PC-9 (cell line): ENCODE results near the gene MUSK. TPM values are rescaled to one million over a fixed set of nuclear protein-coding genes. Genes with fewer than 3 reads are reported as not detected.

Experiments
- BruUV-seq: library from RNA; stranded (reverse); fragments of 400-500 nt; replicated peaks from 2 replicates; lab custom pipeline; 2021; lab: Mats Ljungman, UMichigan
- CTCF ChIA-PET: fragments of 300-600 bp; sonication (Branson Sonifier 250); formaldehyde crosslinking; loops from one replicate; lab custom pipeline; 2022; ENCODE audit warnings: antibody characterized with exemption; lab: Charles Lee
- POLR2A ChIA-PET: fragments of 300-600 bp; sonication (Branson Sonifier 250); formaldehyde crosslinking; loops from one replicate; lab custom pipeline; 2022; ENCODE audit warnings: antibody characterized with exemption; ENCODE audit not compliant: unreplicated experiment; lab: Charles Lee
- DNase-seq, 2 experiments: peaks; one replicate each; pipeline versions ENCODE4 v3.0.0 to v3.0.0-alpha.2; 2015 to 2022; ENCODE audit warnings: mixed read lengths in 1 of 2
- H2AFZ ChIP-seq: fragments of 200-600 bp; sonication (generic); 2 replicates; pipeline ENCODE4 v1.8.1; 2017; ENCODE audit warnings: antibody characterized with exemption
- H3F3A ChIP-seq: fragments of 200-600 bp; sonication (generic); 2 replicates; pipeline ENCODE4 v1.8.1; 2017; ENCODE audit warnings: antibody characterized with exemption, mild to moderate bottlenecking, low read depth; ENCODE audit not compliant: insufficient read depth
- H3K27ac ChIP-seq: fragments of 200-600 bp; sonication (generic); 2 replicates; pipeline ENCODE4 v1.6.1; 2016; ENCODE audit warnings: mixed run types
- H3K27me3 ChIP-seq: fragments of 200-600 bp; sonication (generic); 2 replicates; pipeline ENCODE4 v1.6.1; 2016; ENCODE audit warnings: low read depth, mixed run types; ENCODE audit not compliant: insufficient read depth
- H3K36me3 ChIP-seq: fragments of 200-600 bp; sonication (generic); 2 replicates; pipeline ENCODE4 v1.6.1; 2016; ENCODE audit warnings: low read depth, mixed run types
- H3K4me1 ChIP-seq: fragments of 200-600 bp; sonication (generic); replicated peaks from 2 replicates; pipeline ENCODE4 v1.6.1; 2016; ENCODE audit warnings: mixed run types; ENCODE audit not compliant: insufficient read depth
- H3K4me2 ChIP-seq: fragments of 200-600 bp; sonication (generic); 2 replicates; pipeline ENCODE4 v1.6.1; 2017; ENCODE audit warnings: mixed run types
- H3K4me3 ChIP-seq: fragments of 200-600 bp; sonication (generic); 2 replicates; pipeline ENCODE4 v1.6.1; 2016; ENCODE audit warnings: mixed run types
- H3K79me2 ChIP-seq: fragments of 200-600 bp; sonication (generic); 2 replicates; pipeline ENCODE4 v1.6.1; 2017; ENCODE audit warnings: low read depth, mixed run types
- H3K9me2 ChIP-seq: fragments of 200-600 bp; sonication (generic); 2 replicates; pipeline ENCODE4 v1.8.1; 2017; ENCODE audit warnings: mild to moderate bottlenecking; ENCODE audit not compliant: insufficient read depth
- H3K9me3 ChIP-seq: fragments of 200-600 bp; sonication (generic); 2 replicates; pipeline ENCODE4 v1.8.1; 2016; ENCODE audit warnings: low read depth; ENCODE audit not compliant: insufficient read depth
- H4K20me1 ChIP-seq: fragments of 200-600 bp; sonication (generic); 2 replicates; pipeline ENCODE4 v1.8.1; 2017; ENCODE audit not compliant: insufficient read depth
- CTCF ChIP-seq: fragments of 200-600 bp; sonication (generic); conservative IDR thresholded peaks from 2 replicates; pipeline ENCODE4 v1.6.1; 2017; ENCODE audit warnings: mixed run types, antibody characterized with exemption, mild to moderate bottlenecking, moderate library complexity
- EZH2 ChIP-seq: fragments of 200-600 bp; sonication (generic); IDR thresholded peaks from 2 replicates; pipeline ENCODE4 v1.8.0; 2017; ENCODE audit warnings: antibody characterized with exemption, low read depth
- intact Hi-C: fragments of 100-400 bp; cut with micrococcal nuclease; formaldehyde crosslinking; loops from one replicate; pipeline ENCODE4 v1.10.0; 2022; ENCODE audit not compliant: unreplicated experiment
- total RNA-seq: library from RNA; stranded (reverse); gene quantifications from 2 replicates; pipeline ENCODE4 v1.2.3, GENCODE V29; 2021

Gene MUSK
- total RNA-seq, 1 experiment from 2014 or later: not detected

GRCh38 chr9:110810262-110810976, 141.8 kb downstream of the MUSK start:
- no peak overlapping the region for H3K4me3 ChIP-seq
- peaks cover 14% of the 10 kb centered on the region; the same call in 1 of the 2 replicates for H3K9me3 ChIP-seq
- H2AFZ ChIP-seq: no peak overlapping the region
- no peak overlapping the region for H3K27ac ChIP-seq
- no peaks in the 10 kb centered on the region for H3K27me3 ChIP-seq
- TF ChIP-seq CTCF: no peak
- no peak for TF ChIP-seq EZH2
- H3K9me2 ChIP-seq: no peaks in the 10 kb centered on the region
- CTCF ChIA-PET: interaction anchor here (0.6 kb wide), 1 partner anchor 94 kb away, joined by 9 read pairs; no protein-coding TSS in a partner anchor
- no peak overlapping the region for H3K4me2 ChIP-seq
- H3F3A ChIP-seq: peaks cover 15% of the 10 kb centered on the region; the same call in 1 of the 2 replicates
- H4K20me1 ChIP-seq: no peaks in the 10 kb centered on the region
- H3K36me3 ChIP-seq: no peaks in the 10 kb centered on the region; the same call in 1 of the 2 replicates
- POLR2A ChIA-PET: no interaction called here
- H3K4me1 ChIP-seq: peaks cover 9% of the 10 kb centered on the region; the same call in 1 of the 2 replicates
- DNase-seq: no peak
- BruUV-seq: no TSS peak
- intact Hi-C loops: no loop called here
- H3K79me2 ChIP-seq: no peaks in the 10 kb centered on the region

GRCh38 chr9:110812886-110813285, 144.3 kb downstream of the MUSK start:
- TF ChIP-seq EZH2 (no peak), CTCF (no peak)

GRCh38 chr9:110814159-110814558, 145.6 kb downstream of the MUSK start:
- no peaks in the 10 kb centered on the region for H4K20me1 ChIP-seq
- no peak overlapping the region for H3K4me2 ChIP-seq
- peak; percentile 41 to 55 for DNase-seq
- H3K4me3 ChIP-seq: no peak overlapping the region
- H3K36me3 ChIP-seq: no peaks in the 10 kb centered on the region; the same call in 1 of the 2 replicates
- no peaks in the 10 kb centered on the region for H3K9me2 ChIP-seq
- no peaks in the 10 kb centered on the region; the same call in 1 of the 2 replicates for H3K4me1 ChIP-seq
- no TSS peak for BruUV-seq
- no peaks in the 10 kb centered on the region for H3K79me2 ChIP-seq
- peaks cover 14% of the 10 kb centered on the region; the same call in 1 of the 2 replicates for H3K9me3 ChIP-seq
- no peaks in the 10 kb centered on the region for H3K27me3 ChIP-seq
- peaks cover 15% of the 10 kb centered on the region; the same call in 1 of the 2 replicates for H3F3A ChIP-seq
- no peak for TF ChIP-seq CTCF
- no peak for TF ChIP-seq EZH2
- ChIA-PET CTCF (no interaction called here), POLR2A (interaction anchor here (0.7 to 0.9 kb wide), 2 partner anchors 151 to 154 kb away, joined by 3 read pairs; no protein-coding TSS in a partner anchor)
- no peak overlapping the region for H2AFZ ChIP-seq
- H3K27ac ChIP-seq: peak overlapping the region; percentile 42; the same call in 1 of the 2 replicates
- intact Hi-C loops: no loop called here

More at GRCh38 chr9:110812886-110813285, 144.3 kb downstream of the MUSK start:
- H3K27me3 ChIP-seq: no peaks in the 10 kb centered on the region
- intact Hi-C loops: no loop called here
- H3K79me2 ChIP-seq: no peaks in the 10 kb centered on the region
- no TSS peak for BruUV-seq
- no peak overlapping the region for H3K4me2 ChIP-seq
- POLR2A ChIA-PET: no interaction called here
- no peaks in the 10 kb centered on the region for H4K20me1 ChIP-seq
- DNase-seq: no peak
- H3K9me3 ChIP-seq: peaks cover 14% of the 10 kb centered on the region; the same call in 1 of the 2 replicates
- H3K36me3 ChIP-seq: no peaks in the 10 kb centered on the region; the same call in 1 of the 2 replicates
- no peak overlapping the region for H2AFZ ChIP-seq
- no peak overlapping the region for H3K4me3 ChIP-seq
- peaks cover 15% of the 10 kb centered on the region; the same call in 1 of the 2 replicates for H3F3A ChIP-seq
- peaks cover 9% of the 10 kb centered on the region; the same call in 1 of the 2 replicates for H3K4me1 ChIP-seq
- no peak overlapping the region for H3K27ac ChIP-seq
- CTCF ChIA-PET: no interaction called here
- no peaks in the 10 kb centered on the region for H3K9me2 ChIP-seq
